Activated CD4-positive, alpha-beta T cell treated with anti-CD3 and anti-CD28 coated beads for 4 hours (primary cell): ENCODE measurements around the gene CHPF.
A peak's percentile ranks its signal among the peaks of the same experiment; 100 is the strongest.

Experiments used
- DNase-seq, 2 donors: peaks; one replicate each; pipeline ENCODE4 v3.0.0-alpha.2; 2020

The CHPF gene

GRCh38 chr2:219566640-219567039 lies 23.0 kb upstream of the CHPF start:
- DNase-seq, result no peak

- no peak for DNase-seq
Observed at GRCh38 chr2:219565130-219566080, 21.8 kb upstream of the CHPF start.

- no peak for DNase-seq
Observed at GRCh38 chr2:219563271-219563928, 19.8 kb upstream of the CHPF start.

GRCh38 chr2:219562049-219563020 lies 18.7 kb upstream of the CHPF start:
- no peak for DNase-seq

- DNase-seq, result no peak
Observed at GRCh38 chr2:219561179-219562048, 17.8 kb upstream of the CHPF start.

- DNase-seq, result no peak
Observed at GRCh38 chr2:219560893-219561178, 17.2 kb upstream of the CHPF start.

GRCh38 chr2:219560037-219560892 lies 16.7 kb upstream of the CHPF start:
- no peak for DNase-seq

- DNase-seq, result no peak
Observed at GRCh38 chr2:219559156-219559915, 15.7 kb upstream of the CHPF start.

GRCh38 chr2:219557791-219558785 lies 14.5 kb upstream of the CHPF start:
- no peak for DNase-seq

- DNase-seq, result no peak
Observed at GRCh38 chr2:219557320-219557719, 13.7 kb upstream of the CHPF start.

- no peak for DNase-seq
Observed at GRCh38 chr2:219556413-219556812, 12.8 kb upstream of the CHPF start.

- no peak for DNase-seq
Observed at GRCh38 chr2:219555956-219556355, 12.3 kb upstream of the CHPF start.

GRCh38 chr2:219554350-219554749 lies 10.7 kb upstream of the CHPF start:
- no peak for DNase-seq

GRCh38 chr2:219553463-219553963 lies 9.9 kb upstream of the CHPF start:
- DNase-seq, result no peak

GRCh38 chr2:219553168-219553417 lies 9.5 kb upstream of the CHPF start:
- no peak for DNase-seq

- DNase-seq, result peak; percentile 76 to 80
Observed at GRCh38 chr2:219552382-219553167, 9.0 kb upstream of the CHPF start.

GRCh38 chr2:219551441-219552381 lies 8.1 kb upstream of the CHPF start:
- no peak for DNase-seq
